C4-2B (cell line): ENCODE results near the gene CNP.

Experiments used
- H3K27ac ChIP-seq: fragments of 450-650 bp; 2 replicates; pipeline ENCODE4 v1.5.1; 2017
- CTCF ChIP-seq: fragments of 450-650 bp; conservative IDR thresholded peaks from 2 replicates; pipeline ENCODE4 v1.5.1; 2017; ENCODE audit warnings: mild to moderate bottlenecking
- ZFX ChIP-seq: fragments of 450-650 bp; IDR thresholded peaks from 2 replicates; pipeline ENCODE4 v1.6.1; 2017

CNP gene

GRCh38 chr17:41986634-41987033 is 20.0 kb downstream of the CNP start:
- H3K27ac ChIP-seq = no peak overlapping the region
- TF ChIP-seq ZFX (no peak), CTCF (no peak)

GRCh38 chr17:41987642-41988041 is 21.0 kb downstream of the CNP start:
- no peak overlapping the region for H3K27ac ChIP-seq
- TF ChIP-seq CTCF = no peak
- no peak for TF ChIP-seq ZFX

DNA sequence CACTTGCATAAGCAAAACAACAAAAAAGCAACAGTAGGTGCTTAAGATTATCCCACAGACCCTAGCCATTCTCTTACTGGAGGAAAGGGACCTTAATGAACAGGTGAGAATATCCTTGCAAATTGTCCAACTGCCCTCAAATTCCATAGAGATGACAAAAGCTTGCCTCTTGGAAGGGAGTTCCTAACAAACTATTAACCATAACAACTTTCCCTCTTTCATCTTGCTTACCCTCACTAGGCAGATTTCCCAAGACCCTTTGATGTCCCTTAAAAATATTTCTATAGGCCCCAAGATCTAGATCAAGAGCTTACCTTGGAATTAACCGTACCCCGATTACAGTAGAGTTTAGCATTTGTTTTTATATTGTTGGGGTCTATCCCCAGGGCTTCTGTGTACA is 21.8 kb downstream of the CNP start:
- TF ChIP-seq ZFX (no peak), CTCF (no peak)
- H3K27ac ChIP-seq = no peak overlapping the region

DNA sequence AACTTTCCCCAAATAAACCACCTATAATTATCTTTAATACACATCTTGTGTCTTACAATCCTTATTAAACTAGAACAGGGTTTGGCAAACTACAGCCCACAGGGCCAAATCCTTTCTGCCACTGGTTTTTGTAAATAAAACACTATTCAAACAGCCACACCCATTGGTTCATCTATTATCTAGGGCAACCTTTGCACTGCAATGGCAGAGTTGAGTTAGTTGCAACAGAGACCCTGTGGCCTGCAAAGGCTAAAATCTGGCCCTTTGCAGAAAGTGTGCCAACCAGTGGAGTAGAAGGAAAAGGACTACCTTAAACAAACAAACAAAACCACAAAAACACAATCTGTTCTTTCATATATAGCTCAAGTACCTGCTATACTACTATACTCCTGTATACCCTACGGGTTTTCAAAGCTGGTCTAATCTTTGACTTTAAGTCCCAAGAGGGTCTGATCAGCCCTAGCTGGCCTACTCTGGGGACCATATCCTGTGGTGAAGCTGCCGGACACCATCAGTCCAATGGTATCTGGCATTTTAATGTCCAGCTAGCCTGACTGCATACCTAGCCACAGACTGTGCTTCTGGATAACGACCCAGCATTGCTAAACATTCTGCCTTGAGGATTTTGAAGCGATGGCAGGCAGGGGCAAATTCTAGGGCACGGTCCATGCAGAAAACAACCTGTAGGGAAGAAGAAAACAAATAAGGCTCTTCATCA is 23.3 kb downstream of the CNP start:
- no peak overlapping the region for H3K27ac ChIP-seq
- no peak for TF ChIP-seq ZFX
- no peak for TF ChIP-seq CTCF

DNA sequence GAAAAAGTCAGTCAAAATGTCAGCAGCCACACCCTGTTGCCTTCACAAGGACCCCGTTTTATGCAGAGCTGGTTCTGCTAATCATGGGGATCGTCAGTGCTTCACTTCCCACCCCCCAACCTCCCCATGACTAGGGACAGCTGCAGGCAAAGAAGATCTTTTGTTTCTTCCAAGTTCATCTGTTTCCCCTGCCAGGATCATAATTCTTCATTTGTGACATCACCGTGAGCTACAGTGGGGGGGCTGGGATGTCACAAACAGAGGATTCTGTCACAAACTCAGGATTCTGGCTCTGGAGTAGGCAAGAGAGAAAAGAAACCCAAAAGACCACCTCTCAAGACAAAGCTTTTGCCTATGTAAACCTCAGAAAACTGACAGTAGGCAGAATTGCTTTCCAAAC is 26.0 kb downstream of the CNP start:
- H3K27ac ChIP-seq = no peak overlapping the region
- TF ChIP-seq ZFX (no peak), CTCF (no peak)

DNA sequence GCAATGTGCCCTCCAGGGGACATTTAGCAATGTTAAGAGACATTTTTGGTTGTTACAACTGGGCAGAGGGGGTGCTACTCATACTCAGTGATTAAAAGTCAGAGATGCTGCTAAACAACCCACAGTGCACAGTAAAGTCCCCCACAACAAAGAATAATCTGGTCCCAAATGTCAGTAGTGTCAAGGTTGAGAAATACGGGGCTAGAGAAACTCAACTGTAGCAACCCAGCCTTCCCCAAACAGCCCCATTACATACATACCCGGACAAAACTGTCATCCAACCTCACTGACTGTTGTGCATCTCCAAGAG is 30.2 kb downstream of the CNP start:
- TF ChIP-seq ZFX (no peak), CTCF (no peak)
- H3K27ac ChIP-seq = no peak overlapping the region

GRCh38 chr17:41998497-41998896 is 31.9 kb downstream of the CNP start:
- no peak for TF ChIP-seq CTCF
- no peak for TF ChIP-seq ZFX
- no peak overlapping the region for H3K27ac ChIP-seq
